Mammary epithelial cell (primary cell): ENCODE data around the gene B4GALT6.

Source experiments
- EZH2 ChIP-seq: IDR thresholded peaks from 2 replicates; pipeline ENCODE4 v1.6.1; 2012; ENCODE audit warnings: low read length, inconsistent platforms, borderline replicate concordance
- TF ChIP-seq, protein P1 (sequence below), 2 donors: IDR thresholded peaks in 1 of 2; conservative IDR thresholded peaks in 1 of 2; 2 replicates each; pipeline ENCODE4 v1.5.1; 2011 to 2012; ENCODE audit warnings: inconsistent platforms in 2 of 2, low read length in 2 of 2, mild to moderate bottlenecking in 2 of 2, control low read depth in 1 of 2, low read depth in 1 of 2; ENCODE audit not compliant: insufficient read depth in 1 of 2; ENCODE audit errors: extremely low read depth in 1 of 2

DNA sequence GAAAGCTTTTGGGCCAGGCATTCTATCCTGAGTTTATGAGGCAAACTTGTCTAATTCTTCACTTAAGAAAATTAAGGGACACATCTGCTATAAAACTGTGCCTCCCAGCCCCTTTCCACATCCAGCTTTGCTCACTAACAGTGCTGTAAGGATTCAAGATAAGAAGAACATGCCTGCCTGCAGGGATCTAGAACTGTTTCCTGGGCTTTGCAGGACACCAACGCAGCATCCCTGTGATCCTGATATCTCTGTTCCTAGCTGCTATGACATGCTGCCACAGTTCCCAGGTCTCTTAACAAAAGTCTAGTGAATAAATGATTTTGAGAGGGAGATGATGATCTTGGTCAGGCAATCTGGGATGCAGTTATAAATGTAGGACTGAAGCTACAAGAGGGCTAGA is 12.4 kb downstream of the B4GALT6 start:
- TF ChIP-seq, protein P1, sequence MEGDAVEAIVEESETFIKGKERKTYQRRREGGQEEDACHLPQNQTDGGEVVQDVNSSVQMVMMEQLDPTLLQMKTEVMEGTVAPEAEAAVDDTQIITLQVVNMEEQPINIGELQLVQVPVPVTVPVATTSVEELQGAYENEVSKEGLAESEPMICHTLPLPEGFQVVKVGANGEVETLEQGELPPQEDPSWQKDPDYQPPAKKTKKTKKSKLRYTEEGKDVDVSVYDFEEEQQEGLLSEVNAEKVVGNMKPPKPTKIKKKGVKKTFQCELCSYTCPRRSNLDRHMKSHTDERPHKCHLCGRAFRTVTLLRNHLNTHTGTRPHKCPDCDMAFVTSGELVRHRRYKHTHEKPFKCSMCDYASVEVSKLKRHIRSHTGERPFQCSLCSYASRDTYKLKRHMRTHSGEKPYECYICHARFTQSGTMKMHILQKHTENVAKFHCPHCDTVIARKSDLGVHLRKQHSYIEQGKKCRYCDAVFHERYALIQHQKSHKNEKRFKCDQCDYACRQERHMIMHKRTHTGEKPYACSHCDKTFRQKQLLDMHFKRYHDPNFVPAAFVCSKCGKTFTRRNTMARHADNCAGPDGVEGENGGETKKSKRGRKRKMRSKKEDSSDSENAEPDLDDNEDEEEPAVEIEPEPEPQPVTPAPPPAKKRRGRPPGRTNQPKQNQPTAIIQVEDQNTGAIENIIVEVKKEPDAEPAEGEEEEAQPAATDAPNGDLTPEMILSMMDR (conservative IDR thresholded peaks at IDR 0.05 in 1 of 2, IDR thresholded peaks at IDR 0.05 in 1 of 2; ENCODE audit: extremely low read depth in 1 of 2, insufficient read depth in 1 of 2, low read depth in 1 of 2, low read length in 2 of 2): no peak
- no peak for TF ChIP-seq EZH2
